Measurements from ENCODE around the gene ZCCHC4. TPM values are rescaled to one million over a fixed set of nuclear protein-coding genes. Genes with fewer than 3 reads are reported as not detected.

ZCCHC4 gene
- polyA plus RNA-seq, 2 of the 4 experiments (the other 2 are of a cell fraction), result 5.2 to 10.2 TPM

- ChIA-PET CTCF (interaction anchor here (0.9 to 2.7 kb wide), 3 partner anchors 18 to 38 kb away, joined by 4 to 8 read pairs (median 4); partner anchors contain the start of gene ZCCHC4), POLR2A (no interaction called here)
- no peak overlapping the region for H3K4me3 ChIP-seq
- 77% methylated on average over 2 of the region's 2 CpGs for WGBS (ENCODE audit: missing lambda C conversion rate)
- ATAC-seq (no peak), FAIRE-seq (no peak), DNase-seq (ENCODE audit: low read depth in 1 of 2, low spot score in 1 of 2) (no peak)
- H3K27ac ChIP-seq, result no peak overlapping the region
- TF ChIP-seq RAD21 (conservative IDR thresholded peaks at IDR 0.05 in 1 of 2, IDR thresholded peaks at IDR 0.05 in 1 of 2) (no peak), HOXB5 (CRISPR knock-in tag; IDR thresholded peaks at IDR 0.05) (no peak), EHMT2 (IDR thresholded peaks at IDR 0.05; ENCODE audit: low read depth) (no peak), HEYL (CRISPR knock-in tag; IDR thresholded peaks at IDR 0.05) (no peak), EP300 (IDR thresholded peaks at IDR 0.05) (no peak), NPAS2 (CRISPR knock-in tag; IDR thresholded peaks at IDR 0.05; ENCODE audit: borderline replicate concordance) (no peak), HES2 (IDR thresholded peaks at IDR 0.05) (no peak), CBX2 (IDR thresholded peaks at IDR 0.05; ENCODE audit: borderline replicate concordance, low read depth) (no peak), CEBPB (IDR thresholded peaks at IDR 0.05) (no peak), KDM5A (IDR thresholded peaks at IDR 0.05) (no peak)
- no peaks in the 10 kb centered on the region for H3K9me3 ChIP-seq
- H3K4me1 ChIP-seq, result 0 out of 3 replicates have a peak, but pooled peaks cover 3% of the 10 kb centered on the region
- H3K4me2 ChIP-seq, result no peak overlapping the region
These were observed 38.0 kb downstream of the ZCCHC4 start for GRCh38 chr4:25350561-25350960.

- ATAC-seq (no peak), DNase-seq (ENCODE audit: low read depth in 1 of 2, low spot score in 1 of 2) (no peak), FAIRE-seq (no peak)
- no peaks in the 10 kb centered on the region for H3K9me3 ChIP-seq
- 61% methylated on average over 4 of the region's 4 CpGs for WGBS (ENCODE audit: missing lambda C conversion rate)
- no peak overlapping the region for H3K4me3 ChIP-seq
- no peak overlapping the region for H3K4me2 ChIP-seq
- no peak for TF ChIP-seq HEYL (CRISPR knock-in tag; IDR thresholded peaks at IDR 0.05)
- no peak for TF ChIP-seq CBX2 (IDR thresholded peaks at IDR 0.05; ENCODE audit: borderline replicate concordance, low read depth)
- TF ChIP-seq BHLHE40 (IDR thresholded peaks at IDR 0.05; ENCODE audit: low read depth, low read length), result no peak
- no peak for TF ChIP-seq REST (IDR thresholded peaks at IDR 0.05)
- CTCF ChIA-PET, result interaction anchor here (0.7 to 2.7 kb wide), 3 partner anchors 21 to 440 kb away, joined by 3 to 8 read pairs (median 4); partner anchors contain the start of gene ZCCHC4
- H3K27ac ChIP-seq, result no peak overlapping the region
- 0 out of 3 replicates have a peak, but pooled peaks cover 3% of the 10 kb centered on the region for H3K4me1 ChIP-seq
- POLR2A ChIA-PET, result no interaction called here
These were observed 39.3 kb downstream of the ZCCHC4 start for GRCh38 chr4:25351777-25352416.

- Histone ChIP-seq H3K4me2 (no peak overlapping the region), H3K27ac (no peak overlapping the region), H3K4me3 (no peak overlapping the region), H3K4me1 (0 out of 3 replicates have a peak, but pooled peaks cover 3% of the 10 kb centered on the region), H3K9me3 (no peaks in the 10 kb centered on the region)
- CTCF ChIA-PET, result interaction anchor here (2.4 kb wide), 1 partner anchor 11 kb away, joined by 12 read pairs; no protein-coding TSS in a partner anchor
- ATAC-seq (no peak), FAIRE-seq (no peak), DNase-seq (ENCODE audit: low read depth in 1 of 2, low spot score in 1 of 2) (no peak)
- no peak for TF ChIP-seq TFCP2L1 (CRISPR knock-in tag; IDR thresholded peaks at IDR 0.05)
- TF ChIP-seq KDM1A (IDR thresholded peaks at IDR 0.05; ENCODE audit: low read depth), result no peak
- TF ChIP-seq EHMT2 (IDR thresholded peaks at IDR 0.05; ENCODE audit: low read depth), result no peak
- no peak for TF ChIP-seq EHF (CRISPR knock-in tag; IDR thresholded peaks at IDR 0.05)
- WGBS (ENCODE audit: missing lambda C conversion rate), result 93% methylated on average over 2 of the region's 2 CpGs
- POLR2A ChIA-PET, result no interaction called here
These were observed 43.5 kb downstream of the ZCCHC4 start for GRCh38 chr4:25356068-25356467.
